Omental fat pad (tissue), 4 donors: ENCODE results near the gene COMMD6. TPM values are rescaled to one million over a fixed set of nuclear protein-coding genes. Genes with fewer than 3 reads are reported as not detected.

ENCODE experiments used
- ATAC-seq: fragments of 150-250 bp; one replicate; pipeline ENCODE4 v1.9.1; 2016; ENCODE audit warnings: mild to moderate bottlenecking, moderate library complexity; ENCODE audit not compliant: low FRiP score
- DNase-seq: peaks from one replicate; pipeline ENCODE4 v3.0.0-alpha.2; 2019; ENCODE audit warnings: low spot score
- total RNA-seq, 4 donors: library from RNA; depleted of rRNA; stranded (reverse); fragments of >200 nt; gene quantifications; one replicate each; pipeline ENCODE4 v1.1.0, GENCODE V29; 2016
- TF ChIP-seq, protein P1 (sequence below), 3 donors: fragments of 450-650 bp; IDR thresholded peaks; one replicate each; pipeline ENCODE4 v1.5.1; 2016 to 2017; ENCODE audit warnings: antibody characterized with exemption in 3 of 3, mild to moderate bottlenecking in 3 of 3, moderate library complexity in 2 of 3

Gene COMMD6
- total RNA-seq, 4 donors from 2014 or later = 42.9 to 60.8 (median 52.8) TPM

DNA sequence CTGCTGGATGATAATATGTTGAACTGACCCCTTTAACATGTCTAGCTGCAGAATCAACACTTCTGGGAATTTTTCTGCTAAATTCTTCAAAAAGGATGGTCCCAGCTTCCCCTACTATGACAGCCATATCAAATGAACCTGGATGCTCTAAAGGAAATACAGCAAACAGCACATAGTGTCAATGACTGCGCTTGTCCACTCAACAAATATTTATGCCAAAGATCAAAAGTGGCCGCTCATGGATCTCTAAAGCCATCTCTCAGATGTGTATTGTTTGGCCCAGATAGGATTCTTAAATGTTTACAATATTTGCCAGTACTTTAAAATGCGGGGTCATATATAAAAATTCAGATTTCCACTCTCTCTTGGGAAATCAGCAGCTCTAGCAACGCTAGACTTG is 59.0 kb downstream of the COMMD6 start:
- DNase-seq (no peak), ATAC-seq (no peak)
- TF ChIP-seq, protein P1, sequence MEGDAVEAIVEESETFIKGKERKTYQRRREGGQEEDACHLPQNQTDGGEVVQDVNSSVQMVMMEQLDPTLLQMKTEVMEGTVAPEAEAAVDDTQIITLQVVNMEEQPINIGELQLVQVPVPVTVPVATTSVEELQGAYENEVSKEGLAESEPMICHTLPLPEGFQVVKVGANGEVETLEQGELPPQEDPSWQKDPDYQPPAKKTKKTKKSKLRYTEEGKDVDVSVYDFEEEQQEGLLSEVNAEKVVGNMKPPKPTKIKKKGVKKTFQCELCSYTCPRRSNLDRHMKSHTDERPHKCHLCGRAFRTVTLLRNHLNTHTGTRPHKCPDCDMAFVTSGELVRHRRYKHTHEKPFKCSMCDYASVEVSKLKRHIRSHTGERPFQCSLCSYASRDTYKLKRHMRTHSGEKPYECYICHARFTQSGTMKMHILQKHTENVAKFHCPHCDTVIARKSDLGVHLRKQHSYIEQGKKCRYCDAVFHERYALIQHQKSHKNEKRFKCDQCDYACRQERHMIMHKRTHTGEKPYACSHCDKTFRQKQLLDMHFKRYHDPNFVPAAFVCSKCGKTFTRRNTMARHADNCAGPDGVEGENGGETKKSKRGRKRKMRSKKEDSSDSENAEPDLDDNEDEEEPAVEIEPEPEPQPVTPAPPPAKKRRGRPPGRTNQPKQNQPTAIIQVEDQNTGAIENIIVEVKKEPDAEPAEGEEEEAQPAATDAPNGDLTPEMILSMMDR (IDR thresholded peaks at IDR 0.05) = no peak

Other genes starting within 250 kb of the COMMD6 start
- gene TBC1D4, start 55.7 kb downstream of the COMMD6 start, total RNA-seq = 10 to 100 TPM; 24.7 to 55.1 (median 39.2) TPM
- 10 to 100 TPM; 17.9 to 28.8 (median 25.4) TPM for gene UCHL3, start 11.9 kb upstream of the COMMD6 start, total RNA-seq
- gene LMO7, start 98.5 kb upstream of the COMMD6 start, total RNA-seq = 10 to 100 TPM in 3 of 4 donors, 1 to 10 TPM in 1; 7.7 to 22.0 (median 12.4) TPM